A673 (cell line): ENCODE measurements around the gene GSC.

Experiments
- EZH2 ChIP-seq: fragments of 200-600 bp; sonication (generic); IDR thresholded peaks from 2 replicates; pipeline ENCODE4 v1.6.1; 2017; ENCODE audit warnings: borderline replicate concordance, low read depth, mild to moderate bottlenecking, mixed read lengths, antibody characterized with exemption, low read length; ENCODE audit not compliant: poor library complexity, severe bottlenecking
- TF ChIP-seq, protein P1 (sequence below): fragments of 300-800, 200-600 bp; sonication (generic); conservative IDR thresholded peaks from 2 replicates; pipeline ENCODE4 v1.5.1; 2017; ENCODE audit warnings: low read depth, mild to moderate bottlenecking, antibody characterized with exemption, low read length, moderate library complexity, mixed read lengths

DNA sequence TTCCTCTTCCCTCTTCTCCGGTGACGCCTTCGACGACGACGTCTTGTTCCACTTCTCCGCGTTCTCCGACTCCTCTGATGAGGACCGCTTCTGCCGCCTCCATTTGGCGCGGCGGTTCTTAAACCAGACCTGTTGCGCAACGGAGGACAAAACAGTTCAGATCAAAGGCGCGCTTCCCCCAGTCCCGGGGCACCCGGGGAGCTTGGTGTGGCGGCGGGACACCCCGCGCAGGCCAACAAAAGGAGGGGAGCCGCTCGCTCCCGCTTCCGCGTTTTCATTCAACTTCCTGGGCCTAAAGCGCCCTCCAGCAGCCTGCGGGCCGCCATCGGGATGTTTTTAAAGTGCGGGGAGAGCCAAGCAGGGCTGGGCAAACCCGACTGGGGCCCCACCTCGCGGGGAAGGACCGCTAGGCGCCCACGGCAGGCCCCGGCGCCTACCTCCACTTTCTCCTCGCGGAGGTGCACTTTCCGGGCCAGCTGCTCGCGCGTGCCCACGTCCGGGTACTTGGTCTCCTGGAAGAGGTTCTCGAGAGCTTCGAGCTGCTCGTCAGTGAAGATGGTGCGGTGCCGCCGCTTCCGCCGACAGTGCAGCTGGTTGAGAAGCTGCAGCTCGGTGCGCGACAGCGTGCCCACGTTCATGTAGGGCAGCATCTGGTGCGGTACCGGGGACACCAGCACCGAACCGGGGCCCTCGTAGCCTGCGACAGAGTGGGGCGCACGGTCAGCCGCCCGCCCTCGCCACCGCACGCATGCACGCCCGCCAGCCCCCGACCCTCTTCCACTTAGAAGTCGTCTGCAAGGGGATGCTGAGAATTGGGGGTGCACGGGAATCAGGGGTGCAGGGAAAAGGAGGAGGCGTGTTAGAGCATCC, 1.2 kb downstream of the GSC start:
- TF ChIP-seq EZH2, result no peak
- TF ChIP-seq, protein P1, sequence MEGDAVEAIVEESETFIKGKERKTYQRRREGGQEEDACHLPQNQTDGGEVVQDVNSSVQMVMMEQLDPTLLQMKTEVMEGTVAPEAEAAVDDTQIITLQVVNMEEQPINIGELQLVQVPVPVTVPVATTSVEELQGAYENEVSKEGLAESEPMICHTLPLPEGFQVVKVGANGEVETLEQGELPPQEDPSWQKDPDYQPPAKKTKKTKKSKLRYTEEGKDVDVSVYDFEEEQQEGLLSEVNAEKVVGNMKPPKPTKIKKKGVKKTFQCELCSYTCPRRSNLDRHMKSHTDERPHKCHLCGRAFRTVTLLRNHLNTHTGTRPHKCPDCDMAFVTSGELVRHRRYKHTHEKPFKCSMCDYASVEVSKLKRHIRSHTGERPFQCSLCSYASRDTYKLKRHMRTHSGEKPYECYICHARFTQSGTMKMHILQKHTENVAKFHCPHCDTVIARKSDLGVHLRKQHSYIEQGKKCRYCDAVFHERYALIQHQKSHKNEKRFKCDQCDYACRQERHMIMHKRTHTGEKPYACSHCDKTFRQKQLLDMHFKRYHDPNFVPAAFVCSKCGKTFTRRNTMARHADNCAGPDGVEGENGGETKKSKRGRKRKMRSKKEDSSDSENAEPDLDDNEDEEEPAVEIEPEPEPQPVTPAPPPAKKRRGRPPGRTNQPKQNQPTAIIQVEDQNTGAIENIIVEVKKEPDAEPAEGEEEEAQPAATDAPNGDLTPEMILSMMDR, result no peak
